Stimulated activated CD8-positive, alpha-beta memory T cell treated with anti-CD3 and anti-CD28 coated beads, Interleukin-12 subunit alpha, Interleukin-12 subunit beta, amount 100 ng/mL, for 24 hours (primary cell): ENCODE results near the gene UBA52.
A peak's percentile ranks its signal among the peaks of the same experiment; 100 is the strongest.
"Not testable (repeated sequence)": the region's sequence is repeated elsewhere in the genome, so short reads cannot be mapped to it uniquely, and the experiment has no call there.

Experiments used
- DNase-seq: peaks from one replicate; pipeline ENCODE4 v3.0.0-alpha.2; 2020; ENCODE audit errors: extremely low read depth

UBA52 gene

GRCh38 chr19:18571564-18572344, at the start of gene UBA52:
Gene UBA52, plus strand, starts transcription at chr19:18571857. Its CDS starts 1,444 bp downstream, at chr19:18573301.
- peak; percentile 97 for DNase-seq

GRCh38 chr19:18522124-18522861, 49.4 kb upstream of the UBA52 start:
- peak; percentile 100 for DNase-seq

DNA sequence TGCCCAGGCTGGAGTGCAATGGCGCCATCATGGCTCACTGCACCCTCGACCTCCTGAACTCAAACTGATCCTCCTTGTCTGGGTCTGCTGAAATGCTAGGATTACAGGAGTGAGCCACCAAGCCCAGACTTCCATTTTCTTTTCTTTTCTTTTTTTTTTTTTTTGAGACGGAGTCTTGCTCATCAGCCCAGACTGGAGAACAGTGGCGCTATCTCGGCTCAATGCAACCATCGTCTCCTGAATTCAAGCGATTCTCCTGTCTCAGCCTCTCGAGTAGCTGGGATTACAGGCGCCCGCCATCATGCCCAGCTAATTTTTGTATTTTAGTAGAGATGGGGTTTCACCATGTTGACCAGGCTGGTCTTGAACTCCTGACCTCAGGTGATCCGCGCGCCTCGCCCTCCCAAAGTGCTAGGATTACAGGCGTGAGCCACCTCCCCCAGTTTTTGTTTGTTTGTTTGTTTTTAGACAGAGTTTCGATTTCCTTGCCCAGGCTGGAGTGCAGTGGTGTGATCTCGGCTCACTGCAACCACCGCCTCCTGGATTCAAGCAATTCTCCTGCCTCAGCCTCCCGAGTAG, 48.7 kb upstream of the UBA52 start:
- not testable (repeated sequence) for DNase-seq

DNA sequence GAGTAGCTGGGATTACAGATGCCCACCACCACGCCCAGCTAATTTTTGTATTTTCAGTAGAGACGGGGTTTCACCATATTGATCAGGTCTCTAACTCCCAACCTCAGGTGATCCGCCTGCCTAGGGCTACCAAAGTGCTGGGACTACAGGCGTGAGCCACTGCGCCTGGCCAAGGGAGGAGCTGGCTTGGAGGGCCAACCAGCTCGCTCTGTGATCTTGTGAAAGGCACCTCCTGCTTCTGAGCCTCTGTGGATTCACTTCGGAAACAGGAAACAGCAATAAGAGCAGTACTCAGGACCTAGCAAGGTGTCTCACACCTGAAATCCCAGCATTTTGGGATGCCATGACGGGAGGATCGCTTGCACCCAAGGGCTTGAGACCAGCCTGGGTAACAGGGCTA, 47.8 kb upstream of the UBA52 start:
- DNase-seq = no peak

GRCh38 chr19:18526316-18526715, 45.3 kb upstream of the UBA52 start:
- DNase-seq = no peak

DNA sequence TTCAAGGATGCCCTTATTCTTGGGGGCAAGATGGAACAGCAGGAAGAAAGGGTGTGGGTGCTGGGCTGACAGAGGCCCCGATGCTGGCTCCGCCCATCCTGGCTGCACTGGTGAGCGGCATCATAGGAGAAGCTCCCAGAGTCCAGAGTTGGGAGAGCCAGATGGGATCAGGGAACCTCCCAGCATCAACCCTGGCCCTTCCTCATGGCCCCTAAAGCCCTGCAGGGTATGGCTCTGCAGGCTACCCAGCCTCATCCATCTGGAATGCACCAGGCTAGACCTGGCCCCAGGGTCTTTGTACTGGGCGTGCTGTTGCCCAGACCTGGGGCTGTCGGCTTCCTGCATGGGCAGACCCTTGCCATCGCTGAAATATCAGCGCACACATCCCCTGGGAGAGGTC, 41.9 kb upstream of the UBA52 start:
- no peak for DNase-seq

- DNase-seq = no peak
These were observed 40.2 kb upstream of the UBA52 start for GRCh38 chr19:18531485-18531884.

- no peak for DNase-seq
These were observed 39.3 kb upstream of the UBA52 start for GRCh38 chr19:18532168-18532890.

GRCh38 chr19:18533058-18533457, 38.6 kb upstream of the UBA52 start:
- DNase-seq = no peak

- no peak for DNase-seq
These were observed 35.2 kb upstream of the UBA52 start for GRCh38 chr19:18536475-18536874.

DNA sequence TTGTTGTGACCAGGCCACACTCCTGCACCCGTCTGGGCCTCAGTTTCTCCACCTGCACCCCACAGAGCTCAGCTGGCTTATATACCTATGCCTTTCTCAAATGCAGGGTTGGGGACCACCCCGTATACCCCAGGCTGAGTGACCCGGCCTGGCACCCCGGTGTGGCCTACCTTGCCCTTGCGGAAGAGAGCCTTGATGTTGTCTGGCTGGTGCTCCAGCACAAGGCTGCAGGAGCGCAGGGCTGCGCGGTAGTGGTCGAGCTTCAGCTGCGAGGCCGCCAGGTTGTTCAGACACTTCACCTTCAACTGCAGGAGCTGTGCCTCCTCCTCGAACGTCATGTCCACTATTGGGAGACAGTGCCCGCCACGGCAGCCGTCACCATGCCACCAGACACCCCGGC, 34.2 kb upstream of the UBA52 start:
- no peak for DNase-seq

GRCh38 chr19:18538115-18538514, 33.5 kb upstream of the UBA52 start:
- no peak for DNase-seq

DNA sequence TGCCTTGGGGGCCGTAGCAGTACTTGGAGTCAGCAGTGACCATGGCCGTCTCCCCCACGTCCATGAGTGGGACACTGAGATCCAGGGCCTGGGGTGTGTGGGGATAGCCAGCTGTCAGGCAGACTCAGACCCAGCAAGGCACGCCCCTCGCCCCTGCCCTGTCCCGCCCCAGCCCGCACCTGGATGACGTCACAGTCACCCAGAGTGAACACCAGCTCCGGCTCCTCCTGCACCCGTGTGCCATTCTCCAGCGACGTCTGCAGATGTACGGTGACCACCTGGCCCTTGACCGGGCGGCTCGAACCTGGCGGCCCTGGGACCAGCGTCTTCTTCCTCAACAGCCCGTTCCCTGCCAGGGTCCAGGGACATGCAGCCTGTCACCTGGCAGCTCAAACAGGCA, 32.3 kb upstream of the UBA52 start:
- no peak for DNase-seq

DNA sequence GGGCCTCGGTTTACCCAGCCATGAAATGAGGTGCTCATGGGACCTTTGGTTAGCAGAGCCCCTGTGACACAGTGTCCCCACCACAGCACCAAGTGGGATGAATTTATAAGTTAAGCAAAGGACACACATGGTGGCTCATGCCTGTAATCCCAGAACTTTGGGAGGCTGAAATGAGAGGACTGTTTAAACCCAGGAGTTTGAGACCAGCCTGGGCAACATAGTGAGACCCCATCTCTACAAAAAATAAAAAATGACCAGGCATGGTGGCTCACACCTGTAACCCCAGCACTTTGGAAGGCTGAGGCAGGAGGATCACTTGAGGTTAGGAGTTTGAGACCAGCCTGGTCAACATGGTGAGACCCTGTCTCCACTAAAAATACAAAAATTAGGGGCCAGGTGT, 31.5 kb upstream of the UBA52 start:
- DNase-seq = not testable (repeated sequence)

- DNase-seq = no peak
These were observed 30.2 kb upstream of the UBA52 start for GRCh38 chr19:18541258-18541991.

- no peak for DNase-seq
These were observed 29.4 kb upstream of the UBA52 start for GRCh38 chr19:18541992-18542940.

GRCh38 chr19:18542941-18543813, 28.5 kb upstream of the UBA52 start, which contains the start of gene FKBP8:
Gene FKBP8, minus strand, starts transcription at chr19:18543573. Its CDS starts 1,603 bp downstream, at chr19:18541970.
- peak; percentile 83 for DNase-seq

GRCh38 chr19:18543814-18544475, 27.7 kb upstream of the UBA52 start:
- DNase-seq = peak; percentile 45

GRCh38 chr19:18551631-18552030, 20.0 kb upstream of the UBA52 start:
- DNase-seq = no peak
